ENCODE measurements around the gene ZBBX. TPM values are rescaled to one million over a fixed set of nuclear protein-coding genes. Genes with fewer than 3 reads are reported as not detected.
"Not testable (repeated sequence)": the region's sequence is repeated elsewhere in the genome, so short reads cannot be mapped to it uniquely, and the experiment has no call there.

The ZBBX gene
- total RNA-seq (not detected), polyA plus RNA-seq (not detected)

GRCh38 chr3:167380004-167380689 is at the start of gene ZBBX:
Gene ZBBX (minus strand): TSS chr3:167380297. CDS start chr3:167372901, 7,396 bp downstream.
- peak within 1 kb of the TSS in 1 of 3 donors; percentile 61 for H3K4me3 ChIP-seq (ENCODE audit: low read depth in 1 of 3, low read length in 3 of 3)
- no peaks in the 10 kb centered on the region for H3K27me3 ChIP-seq (ENCODE audit: control insufficient read depth in 4 of 4, insufficient read depth in 4 of 4, low read length in 3 of 4)
- no peaks in the 10 kb centered on the region for H3K9me3 ChIP-seq (ENCODE audit: control insufficient read depth in 4 of 4, low read length in 3 of 4)
- no peak within 1 kb of the TSS for H3K9ac ChIP-seq (ENCODE audit: low read depth in 1 of 2, low read length in 2 of 2)
- peak; percentile 91 for TF ChIP-seq CTCF (IDR thresholded peaks at IDR 0.05; ENCODE audit: low read depth, low read length, missing input control)
- no peak for TF ChIP-seq TAF1 (conservative IDR thresholded peaks at IDR 0.05)
- TF ChIP-seq RAD21 (IDR thresholded peaks at IDR 0.05): peak; percentile 85 to 92
- TF ChIP-seq YY1 (IDR thresholded peaks at IDR 0.05): peak; percentile 54
- no peaks in the 10 kb centered on the region for H3K36me3 ChIP-seq (ENCODE audit: control insufficient read depth in 4 of 4, insufficient read depth in 3 of 4, low read depth in 1 of 4, low read length in 3 of 4)
- H3K27ac ChIP-seq (ENCODE audit: low read depth in 1 of 2, low read length in 2 of 2): no peak within 1 kb of the TSS
- peaks cover 0 to 6% (median 4%) of the 10 kb centered on the region in 4 donors for H3K4me1 ChIP-seq (ENCODE audit: control insufficient read depth in 4 of 4, insufficient read depth in 4 of 4, low read length in 3 of 4)
- DNase-seq (ENCODE audit: low spot score): peak; percentile 86
- 3% methylated on average over 28 of the region's 28 CpGs for WGBS

GRCh38 chr3:167426962-167427361 is 46.9 kb upstream of the ZBBX start:
- not testable (repeated sequence) for H3K9ac ChIP-seq (ENCODE audit: low read depth in 1 of 2, low read length in 2 of 2); H3K4me3 ChIP-seq (ENCODE audit: low read depth in 1 of 3, low read length in 3 of 3); H3K27ac ChIP-seq (ENCODE audit: low read depth in 1 of 2, low read length in 2 of 2); H3K9me3 ChIP-seq (ENCODE audit: control insufficient read depth in 4 of 4, low read length in 3 of 4); H3K36me3 ChIP-seq (ENCODE audit: control insufficient read depth in 4 of 4, insufficient read depth in 3 of 4, low read depth in 1 of 4, low read length in 3 of 4); H3K27me3 ChIP-seq (ENCODE audit: control insufficient read depth in 4 of 4, insufficient read depth in 4 of 4, low read length in 3 of 4); H3K4me1 ChIP-seq (ENCODE audit: control insufficient read depth in 4 of 4, insufficient read depth in 4 of 4, low read length in 3 of 4); DNase-seq (ENCODE audit: low spot score)
- WGBS: 87% methylated on average over 3 of the region's 3 CpGs

- not testable (repeated sequence) for H3K9ac ChIP-seq (ENCODE audit: low read depth in 1 of 2, low read length in 2 of 2); H3K9me3 ChIP-seq (ENCODE audit: control insufficient read depth in 4 of 4, low read length in 3 of 4); H3K36me3 ChIP-seq (ENCODE audit: control insufficient read depth in 4 of 4, insufficient read depth in 3 of 4, low read depth in 1 of 4, low read length in 3 of 4); DNase-seq (ENCODE audit: low spot score); H3K4me3 ChIP-seq (ENCODE audit: low read depth in 1 of 3, low read length in 3 of 3); H3K27ac ChIP-seq (ENCODE audit: low read depth in 1 of 2, low read length in 2 of 2); H3K4me1 ChIP-seq (ENCODE audit: control insufficient read depth in 4 of 4, insufficient read depth in 4 of 4, low read length in 3 of 4); H3K27me3 ChIP-seq (ENCODE audit: control insufficient read depth in 4 of 4, insufficient read depth in 4 of 4, low read length in 3 of 4)
- 81% methylated on average over 4 of the region's 4 CpGs for WGBS
Measured at GRCh38 chr3:167422396-167422795, 42.3 kb upstream of the ZBBX start.

- H3K9ac ChIP-seq (ENCODE audit: low read depth in 1 of 2, low read length in 2 of 2): no peak overlapping the region
- no peaks in the 10 kb centered on the region for H3K36me3 ChIP-seq (ENCODE audit: control insufficient read depth in 4 of 4, insufficient read depth in 3 of 4, low read depth in 1 of 4, low read length in 3 of 4)
- 77% methylated on average over 1 of the region's 1 CpG for WGBS
- H3K27ac ChIP-seq (ENCODE audit: low read depth in 1 of 2, low read length in 2 of 2): no peak overlapping the region
- DNase-seq (ENCODE audit: low spot score): no peak
- H3K9me3 ChIP-seq (ENCODE audit: control insufficient read depth in 4 of 4, low read length in 3 of 4): no peaks in the 10 kb centered on the region
- peaks cover 0 to 1% (median 0%) of the 10 kb centered on the region in 4 donors for H3K4me1 ChIP-seq (ENCODE audit: control insufficient read depth in 4 of 4, insufficient read depth in 4 of 4, low read length in 3 of 4)
- no peak overlapping the region for H3K4me3 ChIP-seq (ENCODE audit: low read depth in 1 of 3, low read length in 3 of 3)
- H3K27me3 ChIP-seq (ENCODE audit: control insufficient read depth in 4 of 4, insufficient read depth in 4 of 4, low read length in 3 of 4): no peaks in the 10 kb centered on the region
- TF ChIP-seq HNF4G (IDR thresholded peaks at IDR 0.05) (no peak), ZBTB33 (IDR thresholded peaks at IDR 0.05) (no peak), EGR1 (IDR thresholded peaks at IDR 0.05; ENCODE audit: low read depth in 2 of 2) (no peak), CTCF (IDR thresholded peaks at IDR 0.05; ENCODE audit: low read depth, low read length, missing input control) (no peak), MAX (IDR thresholded peaks at IDR 0.05) (no peak), TAF1 (conservative IDR thresholded peaks at IDR 0.05) (no peak)
Measured at GRCh38 chr3:167409611-167410010, 29.5 kb upstream of the ZBBX start.
